GM12864 (cell line): ENCODE results near the gene RHBG.
A peak's percentile ranks its signal among the peaks of the same experiment; 100 is the strongest.
"Not testable (repeated sequence)": the region's sequence is repeated elsewhere in the genome, so short reads cannot be mapped to it uniquely, and the experiment has no call there.

Source experiments
- DNase-seq: peaks from one replicate; pipeline ENCODE4 v3.0.0-alpha.2; 2011; ENCODE audit warnings: low read depth
- H3K4me3 ChIP-seq: 2 replicates; pipeline ENCODE4 v1.5.1; 2011; ENCODE audit warnings: mild to moderate bottlenecking, low read depth, low read length, control low read depth
- TF ChIP-seq, protein P1 (sequence below): IDR thresholded peaks from 2 replicates; pipeline ENCODE4 v1.5.1; 2011; ENCODE audit warnings: low read depth, mild to moderate bottlenecking, moderate library complexity, low read length, control low read depth, inconsistent platforms; ENCODE audit errors: missing control alignments

The RHBG gene, protein sequence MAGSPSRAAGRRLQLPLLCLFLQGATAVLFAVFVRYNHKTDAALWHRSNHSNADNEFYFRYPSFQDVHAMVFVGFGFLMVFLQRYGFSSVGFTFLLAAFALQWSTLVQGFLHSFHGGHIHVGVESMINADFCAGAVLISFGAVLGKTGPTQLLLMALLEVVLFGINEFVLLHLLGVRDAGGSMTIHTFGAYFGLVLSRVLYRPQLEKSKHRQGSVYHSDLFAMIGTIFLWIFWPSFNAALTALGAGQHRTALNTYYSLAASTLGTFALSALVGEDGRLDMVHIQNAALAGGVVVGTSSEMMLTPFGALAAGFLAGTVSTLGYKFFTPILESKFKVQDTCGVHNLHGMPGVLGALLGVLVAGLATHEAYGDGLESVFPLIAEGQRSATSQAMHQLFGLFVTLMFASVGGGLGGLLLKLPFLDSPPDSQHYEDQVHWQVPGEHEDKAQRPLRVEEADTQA

DNA sequence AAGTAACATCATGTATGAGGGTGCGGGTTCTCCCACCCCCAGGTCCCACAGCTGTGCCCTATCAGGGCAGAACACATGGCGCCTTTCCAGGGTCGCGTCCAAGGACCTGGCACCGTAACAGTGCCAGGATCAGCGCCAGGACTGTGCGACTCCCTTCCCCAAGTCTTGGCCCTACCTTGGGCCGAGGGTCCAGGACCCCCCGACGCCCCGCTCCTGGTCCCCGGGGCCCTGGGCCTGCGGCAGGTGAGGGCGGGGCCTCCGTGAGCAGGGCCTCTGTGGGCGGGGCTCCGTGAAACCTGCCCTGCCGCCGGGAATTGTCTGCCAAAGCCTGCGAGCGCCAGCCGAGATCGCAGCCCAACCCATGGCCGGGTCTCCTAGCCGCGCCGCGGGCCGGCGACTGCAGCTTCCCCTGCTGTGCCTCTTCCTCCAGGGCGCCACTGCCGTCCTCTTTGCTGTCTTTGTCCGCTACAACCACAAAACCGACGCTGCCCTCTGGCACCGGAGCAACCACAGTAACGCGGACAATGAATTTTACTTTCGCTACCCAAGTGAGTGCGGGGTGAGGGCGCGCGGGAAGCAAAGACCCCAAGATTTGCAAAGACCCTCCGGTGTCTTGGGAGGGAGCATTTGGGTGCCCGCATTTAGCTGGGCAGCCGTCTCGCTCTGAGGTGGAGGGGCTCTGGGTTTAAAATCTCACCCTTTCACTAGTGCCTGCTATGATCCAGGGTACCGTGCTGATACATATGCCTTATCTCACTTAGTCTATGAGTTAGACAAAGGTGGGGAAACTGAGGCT lies at the start of gene RHBG:
Gene RHBG (plus strand): TSS at position 323 of the 796 bp plus-strand sequence. CDS start 39 bp downstream, at position 362.
- H3K4me3 ChIP-seq = no peak within 1 kb of the TSS
- TF ChIP-seq, protein P1, sequence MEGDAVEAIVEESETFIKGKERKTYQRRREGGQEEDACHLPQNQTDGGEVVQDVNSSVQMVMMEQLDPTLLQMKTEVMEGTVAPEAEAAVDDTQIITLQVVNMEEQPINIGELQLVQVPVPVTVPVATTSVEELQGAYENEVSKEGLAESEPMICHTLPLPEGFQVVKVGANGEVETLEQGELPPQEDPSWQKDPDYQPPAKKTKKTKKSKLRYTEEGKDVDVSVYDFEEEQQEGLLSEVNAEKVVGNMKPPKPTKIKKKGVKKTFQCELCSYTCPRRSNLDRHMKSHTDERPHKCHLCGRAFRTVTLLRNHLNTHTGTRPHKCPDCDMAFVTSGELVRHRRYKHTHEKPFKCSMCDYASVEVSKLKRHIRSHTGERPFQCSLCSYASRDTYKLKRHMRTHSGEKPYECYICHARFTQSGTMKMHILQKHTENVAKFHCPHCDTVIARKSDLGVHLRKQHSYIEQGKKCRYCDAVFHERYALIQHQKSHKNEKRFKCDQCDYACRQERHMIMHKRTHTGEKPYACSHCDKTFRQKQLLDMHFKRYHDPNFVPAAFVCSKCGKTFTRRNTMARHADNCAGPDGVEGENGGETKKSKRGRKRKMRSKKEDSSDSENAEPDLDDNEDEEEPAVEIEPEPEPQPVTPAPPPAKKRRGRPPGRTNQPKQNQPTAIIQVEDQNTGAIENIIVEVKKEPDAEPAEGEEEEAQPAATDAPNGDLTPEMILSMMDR = no peak
- DNase-seq = no peak

DNA sequence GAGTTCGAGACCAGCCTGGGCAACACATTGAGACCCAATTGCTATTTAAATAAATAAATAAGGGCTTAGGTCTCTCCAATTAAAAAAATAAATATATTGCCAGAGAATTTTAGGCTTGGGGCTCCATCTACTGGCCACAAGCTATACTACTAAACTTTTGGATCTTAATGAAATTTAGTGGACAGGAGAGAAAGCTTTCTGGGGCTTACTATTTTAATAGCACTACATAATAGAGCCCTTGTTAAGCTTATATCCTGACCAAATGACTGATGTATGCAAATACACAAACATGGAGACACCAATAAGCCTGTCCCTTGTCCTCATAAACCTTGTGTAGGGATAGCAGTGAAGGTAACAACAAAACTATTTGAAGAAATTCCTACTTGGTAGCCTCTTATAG lies 49.3 kb upstream of the RHBG start:
- no peak for DNase-seq
- H3K4me3 ChIP-seq = no peak overlapping the region
- TF ChIP-seq, protein P1 = peak; percentile 37

DNA sequence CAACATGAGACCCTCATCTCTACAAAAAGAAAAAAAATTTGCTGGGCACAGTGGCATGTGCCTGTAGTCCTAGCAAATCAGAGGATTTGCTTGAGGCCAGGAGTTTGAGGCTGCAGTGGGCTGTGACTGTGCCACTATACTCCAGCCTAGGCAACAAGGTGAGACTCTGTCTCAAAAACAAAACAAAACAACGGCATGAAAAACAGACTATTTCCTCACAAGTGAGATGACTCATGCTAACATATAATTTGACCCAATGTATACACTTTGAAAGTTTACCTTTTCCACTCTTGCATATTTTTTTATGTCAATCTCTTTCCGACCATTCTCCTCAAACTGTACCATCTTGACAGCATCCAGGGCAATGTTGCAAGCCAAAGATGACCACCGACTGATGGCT lies 48.5 kb upstream of the RHBG start:
- H3K4me3 ChIP-seq = no peak overlapping the region
- TF ChIP-seq, protein P1 = no peak
- no peak for DNase-seq

DNA sequence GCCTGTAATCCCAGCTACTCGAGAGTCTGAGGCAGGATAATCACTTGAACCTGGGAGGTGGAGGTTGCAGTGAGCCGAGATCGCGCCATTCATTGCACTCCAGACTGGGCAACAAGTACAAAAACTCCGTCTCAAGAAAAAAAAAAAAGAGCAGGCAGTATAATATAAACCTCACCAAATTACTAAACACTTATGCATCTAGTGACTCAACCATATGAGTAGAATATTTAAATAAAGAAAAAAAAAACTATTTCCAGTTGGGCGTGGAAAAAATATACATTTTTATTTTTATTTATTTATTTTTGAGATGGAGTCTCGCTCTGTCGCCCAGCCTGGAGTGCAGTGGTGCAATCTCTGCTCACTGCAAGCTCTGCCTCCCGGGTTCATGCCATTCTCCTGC lies 45.8 kb upstream of the RHBG start:
- not testable (repeated sequence) for H3K4me3 ChIP-seq, DNase-seq

DNA sequence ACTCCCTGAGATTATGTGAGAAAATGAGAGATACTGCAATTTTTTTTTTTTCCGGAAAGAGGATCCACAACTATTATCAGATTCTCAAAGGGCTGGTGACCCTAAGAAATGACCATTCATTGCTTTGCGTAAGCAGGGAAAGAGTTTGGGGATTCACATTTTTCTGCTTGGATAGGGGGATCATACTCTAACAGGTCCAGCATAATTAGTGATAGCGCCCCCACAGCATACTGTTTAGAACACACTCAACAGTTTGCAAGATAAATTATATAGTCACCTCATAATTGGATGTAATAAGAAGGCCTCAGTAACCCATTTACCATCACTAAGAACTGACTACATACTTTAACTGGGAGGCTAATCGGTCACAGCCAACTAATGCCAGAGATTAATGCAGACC lies 32.8 kb upstream of the RHBG start:
- TF ChIP-seq, protein P1 = peak; percentile 50
- DNase-seq = no peak
- H3K4me3 ChIP-seq = peak overlapping the region; percentile 80

DNA sequence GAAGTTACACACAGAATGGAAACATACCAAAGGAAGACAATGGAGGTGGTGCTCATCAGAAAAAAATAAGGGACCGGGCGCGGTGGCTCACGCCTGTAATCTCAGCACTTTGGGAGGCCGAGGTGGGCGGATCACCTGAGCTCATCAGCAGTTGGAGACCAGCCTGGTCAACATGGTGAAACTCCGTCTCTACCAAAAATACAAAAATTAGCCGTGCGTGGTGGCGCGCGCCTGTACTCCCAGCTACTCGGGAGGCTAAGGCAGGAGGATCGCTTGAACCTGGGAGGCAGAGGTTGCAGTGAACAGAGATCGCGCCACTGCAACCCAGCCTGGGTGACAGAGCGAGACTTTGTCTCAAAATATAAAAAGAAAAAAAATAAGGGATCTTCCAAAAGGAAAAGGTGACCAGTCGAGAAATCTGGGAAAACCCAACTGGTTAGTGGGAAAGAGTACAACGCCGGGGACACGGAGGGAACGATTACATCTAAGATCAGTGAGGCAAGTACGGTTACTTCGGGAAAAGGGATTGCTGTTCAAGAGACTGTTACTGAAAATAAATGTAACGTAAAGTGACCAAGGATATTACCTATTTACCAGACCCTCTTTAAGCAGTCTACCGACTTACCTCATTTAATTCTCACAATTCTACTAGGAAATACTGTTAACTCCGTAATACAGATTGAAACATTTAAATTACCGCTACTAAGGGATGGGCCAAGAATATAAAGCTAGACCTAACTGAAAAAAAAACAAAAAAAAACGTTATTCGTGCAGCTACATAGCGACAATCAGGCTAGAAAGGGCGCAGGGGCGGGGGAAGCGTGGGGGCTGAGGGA lies 31.7 kb upstream of the RHBG start:
- TF ChIP-seq, protein P1 = no peak
- H3K4me3 ChIP-seq = peak overlapping the region; percentile 80
- DNase-seq = no peak

DNA sequence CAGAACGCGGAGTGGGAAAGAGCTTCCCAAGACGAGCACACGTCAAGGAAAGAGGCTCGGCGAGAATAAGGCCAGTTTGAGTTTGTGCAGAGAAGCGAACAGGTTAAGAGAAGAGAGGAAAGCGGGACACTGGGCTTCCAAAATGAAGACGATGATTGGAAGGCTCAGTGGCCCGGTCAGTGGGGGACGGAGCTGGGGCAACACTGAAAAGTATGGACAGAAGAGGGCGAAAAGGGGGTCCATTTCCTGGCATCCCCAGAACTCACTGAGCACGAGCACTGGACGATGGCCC lies 31.2 kb upstream of the RHBG start:
- TF ChIP-seq, protein P1 = no peak

More for the DNA sequence above, 31.2 kb upstream of the RHBG start:
- H3K4me3 ChIP-seq = peak overlapping the region; percentile 80
- DNase-seq = no peak
